ENCODE measurements around the gene STAT1. TPM values are rescaled to one million over a fixed set of nuclear protein-coding genes. Genes with fewer than 3 reads are reported as not detected.

STAT1 gene
- total RNA-seq, 1 experiment from 2014 or later, result 76.5 TPM

DNA sequence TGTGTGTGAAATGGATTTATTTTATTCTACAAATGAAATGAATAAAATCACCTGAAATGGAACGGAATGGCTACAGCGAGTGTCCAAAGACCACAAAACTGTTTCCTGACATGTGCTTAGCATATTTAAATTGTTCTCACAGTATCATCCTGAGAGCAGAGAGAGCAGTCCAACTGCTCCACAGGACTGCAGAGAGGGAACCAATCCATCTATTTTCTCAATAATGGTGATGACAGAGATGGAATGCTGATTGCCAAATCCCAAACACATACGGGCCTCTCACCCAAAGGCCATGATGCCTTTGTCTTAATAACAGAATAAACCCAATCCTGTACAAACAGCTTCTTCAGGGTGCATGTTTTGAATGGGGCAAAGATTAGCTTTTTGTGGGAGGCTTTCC is 41.1 kb downstream of the STAT1 start:
- intact Hi-C loops (cut with micrococcal nuclease; ENCODE audit: unreplicated experiment), result no loop called here
- no peak for DNase-seq (ENCODE audit: low spot score)
- Histone ChIP-seq H3K9me3 (ENCODE audit: low read depth, low read length, poor library complexity, severe bottlenecking) (no peaks in the 10 kb centered on the region), H3K27ac (ENCODE audit: low read depth, low read length, poor library complexity, severe bottlenecking) (no peak overlapping the region), H3K4me1 (ENCODE audit: insufficient read depth, low read length, poor library complexity, severe bottlenecking) (no peaks in the 10 kb centered on the region), H3K27me3 (replicated peaks; ENCODE audit: insufficient read depth, low read depth, low read length, poor library complexity) (no peaks in the 10 kb centered on the region), H3K36me3 (ENCODE audit: insufficient read depth, low read length, poor library complexity, severe bottlenecking) (peaks cover 83% of the 10 kb centered on the region), H3K4me3 (ENCODE audit: low read depth, low read length, poor library complexity, severe bottlenecking) (no peak overlapping the region)
- CTCF ChIA-PET, result no interaction called here
- BruUV-seq (replicated peaks), result no TSS peak
- TF ChIP-seq, protein P1, sequence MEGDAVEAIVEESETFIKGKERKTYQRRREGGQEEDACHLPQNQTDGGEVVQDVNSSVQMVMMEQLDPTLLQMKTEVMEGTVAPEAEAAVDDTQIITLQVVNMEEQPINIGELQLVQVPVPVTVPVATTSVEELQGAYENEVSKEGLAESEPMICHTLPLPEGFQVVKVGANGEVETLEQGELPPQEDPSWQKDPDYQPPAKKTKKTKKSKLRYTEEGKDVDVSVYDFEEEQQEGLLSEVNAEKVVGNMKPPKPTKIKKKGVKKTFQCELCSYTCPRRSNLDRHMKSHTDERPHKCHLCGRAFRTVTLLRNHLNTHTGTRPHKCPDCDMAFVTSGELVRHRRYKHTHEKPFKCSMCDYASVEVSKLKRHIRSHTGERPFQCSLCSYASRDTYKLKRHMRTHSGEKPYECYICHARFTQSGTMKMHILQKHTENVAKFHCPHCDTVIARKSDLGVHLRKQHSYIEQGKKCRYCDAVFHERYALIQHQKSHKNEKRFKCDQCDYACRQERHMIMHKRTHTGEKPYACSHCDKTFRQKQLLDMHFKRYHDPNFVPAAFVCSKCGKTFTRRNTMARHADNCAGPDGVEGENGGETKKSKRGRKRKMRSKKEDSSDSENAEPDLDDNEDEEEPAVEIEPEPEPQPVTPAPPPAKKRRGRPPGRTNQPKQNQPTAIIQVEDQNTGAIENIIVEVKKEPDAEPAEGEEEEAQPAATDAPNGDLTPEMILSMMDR (conservative IDR thresholded peaks at IDR 0.05; ENCODE audit: low read depth, low read length), result no peak
- no peak for TF ChIP-seq EZH2 (IDR thresholded peaks at IDR 0.05; ENCODE audit: borderline replicate concordance, low read depth, low read length, poor library complexity, severe bottlenecking)
- POLR2A ChIA-PET (ENCODE audit: low non-redundant PET), result no interaction called here

DNA sequence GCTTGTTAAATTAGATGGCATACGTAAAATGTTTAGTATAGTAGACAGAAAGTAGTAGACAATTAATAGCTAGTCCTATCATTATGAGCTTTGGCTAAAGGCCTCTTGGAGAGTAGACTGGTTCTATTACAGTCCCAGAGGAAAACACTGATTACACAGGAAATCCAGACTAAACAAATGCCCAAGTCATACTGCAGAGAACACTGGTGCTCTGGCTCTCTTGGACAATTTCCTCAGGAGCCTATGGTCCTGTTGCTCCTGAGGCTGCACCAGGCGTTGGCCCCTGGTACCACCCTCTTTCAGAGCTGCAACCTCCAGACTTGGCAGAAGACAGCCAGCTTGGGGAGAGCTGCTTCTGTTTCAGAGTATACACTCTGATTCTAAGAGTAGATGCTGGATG is 41.8 kb downstream of the STAT1 start:
- intact Hi-C loops (cut with micrococcal nuclease; ENCODE audit: unreplicated experiment), result no loop called here
- BruUV-seq (replicated peaks), result no TSS peak
- ChIA-PET CTCF (no interaction called here), POLR2A (ENCODE audit: low non-redundant PET) (no interaction called here)
- DNase-seq (ENCODE audit: low spot score), result no peak
- TF ChIP-seq, protein P1 (conservative IDR thresholded peaks at IDR 0.05; ENCODE audit: low read depth, low read length), result no peak
- TF ChIP-seq EZH2 (IDR thresholded peaks at IDR 0.05; ENCODE audit: borderline replicate concordance, low read depth, low read length, poor library complexity, severe bottlenecking), result no peak
- Histone ChIP-seq H3K27me3 (replicated peaks; ENCODE audit: insufficient read depth, low read depth, low read length, poor library complexity) (no peaks in the 10 kb centered on the region), H3K9me3 (ENCODE audit: low read depth, low read length, poor library complexity, severe bottlenecking) (no peaks in the 10 kb centered on the region), H3K36me3 (ENCODE audit: insufficient read depth, low read length, poor library complexity, severe bottlenecking) (peaks cover 77% of the 10 kb centered on the region), H3K4me1 (ENCODE audit: insufficient read depth, low read length, poor library complexity, severe bottlenecking) (no peaks in the 10 kb centered on the region), H3K27ac (ENCODE audit: low read depth, low read length, poor library complexity, severe bottlenecking) (no peak overlapping the region), H3K4me3 (ENCODE audit: low read depth, low read length, poor library complexity, severe bottlenecking) (no peak overlapping the region)

DNA sequence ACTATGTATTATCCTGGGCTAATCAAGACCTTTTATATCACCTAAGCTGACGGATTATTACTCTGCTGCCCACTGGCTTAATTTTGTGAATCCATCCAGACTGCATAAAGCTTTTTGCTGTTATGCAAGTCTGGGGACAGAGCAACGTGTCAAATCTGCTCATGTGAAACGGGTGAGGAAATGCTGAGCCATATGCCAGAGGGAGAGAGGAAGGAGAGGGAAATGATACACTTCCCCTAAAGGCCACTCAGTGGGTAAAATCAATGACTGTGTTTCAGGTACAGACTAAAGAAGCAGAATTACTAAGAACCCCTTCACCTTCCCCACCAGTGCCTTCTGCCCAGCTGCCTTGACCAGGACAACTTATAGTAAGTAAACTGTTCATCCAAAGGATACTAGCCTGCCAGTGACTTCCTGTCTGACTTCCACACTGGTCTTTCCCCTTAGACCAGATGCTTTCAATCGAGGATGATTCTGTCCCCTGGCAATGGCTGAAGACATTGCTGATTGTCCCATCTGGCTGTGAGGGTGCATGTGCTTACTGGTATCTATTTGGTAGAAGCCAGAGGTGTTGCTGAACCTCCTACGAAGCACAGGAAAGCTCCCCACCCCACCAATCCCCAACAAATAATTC is 43.0 kb downstream of the STAT1 start:
- Histone ChIP-seq H3K9me3 (ENCODE audit: low read depth, low read length, poor library complexity, severe bottlenecking) (no peaks in the 10 kb centered on the region), H3K4me3 (ENCODE audit: low read depth, low read length, poor library complexity, severe bottlenecking) (no peak overlapping the region), H3K4me1 (ENCODE audit: insufficient read depth, low read length, poor library complexity, severe bottlenecking) (no peaks in the 10 kb centered on the region), H3K36me3 (ENCODE audit: insufficient read depth, low read length, poor library complexity, severe bottlenecking) (peaks cover 74% of the 10 kb centered on the region), H3K27ac (ENCODE audit: low read depth, low read length, poor library complexity, severe bottlenecking) (no peak overlapping the region), H3K27me3 (replicated peaks; ENCODE audit: insufficient read depth, low read depth, low read length, poor library complexity) (no peaks in the 10 kb centered on the region)
- CTCF ChIA-PET, result no interaction called here
- BruUV-seq (replicated peaks), result no TSS peak
- TF ChIP-seq EZH2 (IDR thresholded peaks at IDR 0.05; ENCODE audit: borderline replicate concordance, low read depth, low read length, poor library complexity, severe bottlenecking), result no peak
- TF ChIP-seq, protein P1 (conservative IDR thresholded peaks at IDR 0.05; ENCODE audit: low read depth, low read length), result no peak
- intact Hi-C loops (cut with micrococcal nuclease; ENCODE audit: unreplicated experiment), result no loop called here
- POLR2A ChIA-PET (ENCODE audit: low non-redundant PET), result no interaction called here
- DNase-seq (ENCODE audit: low spot score), result no peak
